ENCODE data around the gene PTBP2. TPM values are rescaled to one million over a fixed set of nuclear protein-coding genes. Genes with fewer than 3 reads are reported as not detected.

PTBP2 gene
- total and polyA plus RNA-seq, 10 of the 15 experiments (the other 5 are each of a cell fraction or from before 2014, with no cell fraction given) = 5.8 to 17.5 (median 11.1) TPM

DNA sequence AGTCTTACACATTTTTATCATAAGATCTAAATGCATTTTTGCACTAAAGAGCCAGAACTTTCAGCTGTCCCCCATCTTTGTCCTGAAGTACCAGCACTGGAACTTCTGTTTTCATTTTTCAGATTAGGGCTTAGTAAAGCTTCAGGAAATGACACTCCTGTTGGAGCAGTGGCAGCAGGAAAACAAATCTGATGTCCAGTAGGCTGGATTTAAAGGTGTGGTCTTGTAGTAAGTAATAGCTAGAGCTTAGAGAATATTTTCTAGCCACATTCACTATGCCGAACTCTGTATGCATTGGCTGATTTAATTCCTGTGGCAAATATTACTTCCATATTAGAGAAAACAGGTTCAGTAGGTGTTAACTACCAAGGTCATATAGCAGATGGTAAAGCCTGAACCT, 103.6 kb downstream of the PTBP2 start (continued):
- TF ChIP-seq IKZF2 (IDR thresholded peaks at IDR 0.05) (no peak), BMI1 (IDR thresholded peaks at IDR 0.05; ENCODE audit: borderline replicate concordance) (no peak), BHLHE40 (IDR thresholded peaks at IDR 0.05; ENCODE audit: borderline replicate concordance in 1 of 2, low read depth in 2 of 2, low read length in 1 of 2) (no peak), RB1 (IDR thresholded peaks at IDR 0.05; ENCODE audit: borderline replicate concordance) (no peak), RCOR1 (conservative IDR thresholded peaks at IDR 0.05; ENCODE audit: low read depth, low read length) (no peak), MEF2B (IDR thresholded peaks at IDR 0.05; ENCODE audit: partially characterized antibody, poor library complexity, severe bottlenecking) (no peak), SREBF2 (IDR thresholded peaks at IDR 0.05; ENCODE audit: low read length) (no peak), ZNF207 (IDR thresholded peaks at IDR 0.05; ENCODE audit: borderline replicate concordance) (no peak), NR2F1 (conservative IDR thresholded peaks at IDR 0.05) (no peak)
- TF ChIP-seq, protein P1, sequence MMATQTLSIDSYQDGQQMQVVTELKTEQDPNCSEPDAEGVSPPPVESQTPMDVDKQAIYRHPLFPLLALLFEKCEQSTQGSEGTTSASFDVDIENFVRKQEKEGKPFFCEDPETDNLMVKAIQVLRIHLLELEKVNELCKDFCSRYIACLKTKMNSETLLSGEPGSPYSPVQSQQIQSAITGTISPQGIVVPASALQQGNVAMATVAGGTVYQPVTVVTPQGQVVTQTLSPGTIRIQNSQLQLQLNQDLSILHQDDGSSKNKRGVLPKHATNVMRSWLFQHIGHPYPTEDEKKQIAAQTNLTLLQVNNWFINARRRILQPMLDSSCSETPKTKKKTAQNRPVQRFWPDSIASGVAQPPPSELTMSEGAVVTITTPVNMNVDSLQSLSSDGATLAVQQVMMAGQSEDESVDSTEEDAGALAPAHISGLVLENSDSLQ (IDR thresholded peaks at IDR 0.05) = no peak
- TF ChIP-seq, protein P2, sequence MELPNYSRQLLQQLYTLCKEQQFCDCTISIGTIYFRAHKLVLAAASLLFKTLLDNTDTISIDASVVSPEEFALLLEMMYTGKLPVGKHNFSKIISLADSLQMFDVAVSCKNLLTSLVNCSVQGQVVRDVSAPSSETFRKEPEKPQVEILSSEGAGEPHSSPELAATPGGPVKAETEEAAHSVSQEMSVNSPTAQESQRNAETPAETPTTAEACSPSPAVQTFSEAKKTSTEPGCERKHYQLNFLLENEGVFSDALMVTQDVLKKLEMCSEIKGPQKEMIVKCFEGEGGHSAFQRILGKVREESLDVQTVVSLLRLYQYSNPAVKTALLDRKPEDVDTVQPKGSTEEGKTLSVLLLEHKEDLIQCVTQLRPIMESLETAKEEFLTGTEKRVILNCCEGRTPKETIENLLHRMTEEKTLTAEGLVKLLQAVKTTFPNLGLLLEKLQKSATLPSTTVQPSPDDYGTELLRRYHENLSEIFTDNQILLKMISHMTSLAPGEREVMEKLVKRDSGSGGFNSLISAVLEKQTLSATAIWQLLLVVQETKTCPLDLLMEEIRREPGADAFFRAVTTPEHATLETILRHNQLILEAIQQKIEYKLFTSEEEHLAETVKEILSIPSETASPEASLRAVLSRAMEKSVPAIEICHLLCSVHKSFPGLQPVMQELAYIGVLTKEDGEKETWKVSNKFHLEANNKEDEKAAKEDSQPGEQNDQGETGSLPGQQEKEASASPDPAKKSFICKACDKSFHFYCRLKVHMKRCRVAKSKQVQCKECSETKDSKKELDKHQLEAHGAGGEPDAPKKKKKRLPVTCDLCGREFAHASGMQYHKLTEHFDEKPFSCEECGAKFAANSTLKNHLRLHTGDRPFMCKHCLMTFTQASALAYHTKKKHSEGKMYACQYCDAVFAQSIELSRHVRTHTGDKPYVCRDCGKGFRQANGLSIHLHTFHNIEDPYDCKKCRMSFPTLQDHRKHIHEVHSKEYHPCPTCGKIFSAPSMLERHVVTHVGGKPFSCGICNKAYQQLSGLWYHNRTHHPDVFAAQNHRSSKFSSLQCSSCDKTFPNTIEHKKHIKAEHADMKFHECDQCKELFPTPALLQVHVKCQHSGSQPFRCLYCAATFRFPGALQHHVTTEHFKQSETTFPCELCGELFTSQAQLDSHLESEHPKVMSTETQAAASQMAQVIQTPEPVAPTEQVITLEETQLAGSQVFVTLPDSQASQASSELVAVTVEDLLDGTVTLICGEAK (IDR thresholded peaks at IDR 0.05; ENCODE audit: borderline replicate concordance) = no peak
